WTC11 (cell line): ENCODE data around the gene ZNF266. TPM values are rescaled to one million over a fixed set of nuclear protein-coding genes. Genes with fewer than 3 reads are reported as not detected.
A peak's percentile ranks its signal among the peaks of the same experiment; 100 is the strongest.

Experiments
- ATAC-seq: fragments of 200-7000 bp; cut with Tn5 transposase; 2 replicates; pipeline ENCODE4 v1.10.0; 2021; ENCODE audit warnings: mild to moderate bottlenecking, moderate library complexity
- Bru-seq: library from RNA; stranded (reverse); fragments of 400-500 nt; gene quantifications from one replicate; lab custom pipeline; 2021; lab: Mats Ljungman, UMichigan
- CTCF ChIA-PET: fragments of 300-600 bp; sonication (Branson Sonifier 250); formaldehyde crosslinking; loops from one replicate; lab custom pipeline; 2021; ENCODE audit warnings: antibody characterized with exemption; lab: Charles Lee
- POLR2A ChIA-PET: fragments of 350-600 bp; sonication (Branson Sonifier 250); formaldehyde crosslinking; loops from one replicate; lab custom pipeline; 2021; ENCODE audit warnings: antibody characterized with exemption; lab: Charles Lee
- DNase-seq: peaks from one replicate; pipeline ENCODE4 v3.0.0; 2021; ENCODE audit warnings: low spot score
- H3K27ac Mint-ChIP-seq: 2 replicates; pipeline ENCODE4 v1.8.0; 2021; ENCODE audit warnings: mixed read lengths
- H3K27me3 Mint-ChIP-seq: 2 replicates; pipeline ENCODE4 v1.8.0; 2021; ENCODE audit warnings: low read depth, mild to moderate bottlenecking, moderate library complexity, mixed read lengths
- H3K36me3 Mint-ChIP-seq: 2 replicates; pipeline ENCODE4 v1.8.0; 2021; ENCODE audit warnings: mixed read lengths
- H3K4me1 Mint-ChIP-seq: 2 replicates; pipeline ENCODE4 v1.8.0; 2022; ENCODE audit warnings: mixed read lengths
- H3K4me3 Mint-ChIP-seq: 2 replicates; pipeline ENCODE4 v1.8.0; 2021; ENCODE audit warnings: mild to moderate bottlenecking, moderate library complexity, mixed read lengths
- H3K9me3 Mint-ChIP-seq: 2 replicates; pipeline ENCODE4 v1.8.0; 2021; ENCODE audit warnings: mixed read lengths
- ATF1 ChIP-seq: sonication (generic); formaldehyde crosslinking; IDR thresholded peaks from 2 replicates; pipeline ENCODE4 v1.8.1; 2023; ENCODE audit warnings: mild to moderate bottlenecking, moderate library complexity, missing genetic modification reagents
- CREM ChIP-seq: sonication (generic); formaldehyde crosslinking; IDR thresholded peaks from 2 replicates; pipeline ENCODE4 v1.8.1; 2022; ENCODE audit warnings: mild to moderate bottlenecking, missing genetic modification reagents, moderate library complexity
- CTCF ChIP-seq: fragments of 200-600 bp; IDR thresholded peaks from 2 replicates; pipeline ENCODE4 v1.8.0; 2022; ENCODE audit warnings: antibody characterized with exemption
- E2F5 ChIP-seq: sonication (generic); formaldehyde crosslinking; IDR thresholded peaks from 2 replicates; pipeline ENCODE4 v1.8.1; 2022; ENCODE audit warnings: mild to moderate bottlenecking, moderate library complexity, missing genetic modification reagents
- GRHL2 ChIP-seq: fragments of 250-450 bp; sonication (Bioruptor Pico); IDR thresholded peaks from 2 replicates; pipeline ENCODE4 v1.8.0; 2022; ENCODE audit warnings: mild to moderate bottlenecking, moderate library complexity; ENCODE audit not compliant: insufficient replicate concordance, severe bottlenecking
- HMGXB4 ChIP-seq: sonication (generic); formaldehyde crosslinking; IDR thresholded peaks from 2 replicates; pipeline ENCODE4 v1.8.1; 2023; ENCODE audit warnings: mild to moderate bottlenecking, moderate library complexity, missing genetic modification reagents
- JUN ChIP-seq: sonication (generic); formaldehyde crosslinking; IDR thresholded peaks from 2 replicates; pipeline ENCODE4 v1.8.0; 2023; ENCODE audit warnings: mild to moderate bottlenecking, missing genetic modification reagents
- NR3C1 ChIP-seq: sonication (generic); formaldehyde crosslinking; conservative IDR thresholded peaks from 2 replicates; pipeline ENCODE4 v1.8.1; 2023; ENCODE audit warnings: low read depth, mild to moderate bottlenecking, missing genetic modification reagents
- PRRX2 ChIP-seq: fragments of 250-450 bp; sonication (Bioruptor Pico); IDR thresholded peaks from 2 replicates; pipeline ENCODE4 v1.8.0; 2021; ENCODE audit warnings: mild to moderate bottlenecking
- SMAD4 ChIP-seq: sonication (generic); formaldehyde crosslinking; IDR thresholded peaks from 2 replicates; pipeline ENCODE4 v1.8.0; 2022; ENCODE audit warnings: mild to moderate bottlenecking, missing genetic modification reagents
- ZNF263 ChIP-seq: sonication (generic); formaldehyde crosslinking; IDR thresholded peaks from 2 replicates; pipeline ENCODE4 v1.8.1; 2022; ENCODE audit warnings: low read depth, mild to moderate bottlenecking, moderate library complexity, missing genetic modification reagents
- ZNF281 ChIP-seq: sonication (generic); formaldehyde crosslinking; IDR thresholded peaks from 2 replicates; pipeline ENCODE4 v1.8.0; 2023; ENCODE audit warnings: mild to moderate bottlenecking, missing genetic modification reagents
- long read RNA-seq, 3 experiments: library from RNA in 1 of 3; library from capped mRNA in 1 of 3; library from polyadenylated mRNA in 1 of 3; unstranded in 2 of 3; stranded (forward) in 1 of 3; transcript quantifications; one replicate each; pipeline ENCODE4 v2.0.0, GENCODE V29; 2021
- total RNA-seq: library from RNA; stranded (reverse); gene quantifications from 3 replicates; pipeline ENCODE4 v1.2.3, GENCODE V29; 2021
- TF ChIP-seq, protein P1 (sequence below): sonication (generic); formaldehyde crosslinking; IDR thresholded peaks from 2 replicates; pipeline ENCODE4 v1.8.1; 2023; ENCODE audit warnings: mild to moderate bottlenecking, missing genetic modification reagents
- TF ChIP-seq, protein P2 (sequence below): sonication (generic); formaldehyde crosslinking; IDR thresholded peaks from 2 replicates; pipeline ENCODE4 v1.8.0; 2022; ENCODE audit warnings: mild to moderate bottlenecking, missing genetic modification reagents
- TF ChIP-seq, protein P3 (sequence below): sonication (generic); formaldehyde crosslinking; IDR thresholded peaks from 2 replicates; pipeline ENCODE4 v1.8.0; 2023; ENCODE audit warnings: missing genetic modification reagents
- TF ChIP-seq, protein P4 (sequence below): fragments of 250-450 bp; sonication (Bioruptor Pico); IDR thresholded peaks from 2 replicates; pipeline ENCODE4 v1.9.0; 2021; ENCODE audit warnings: mild to moderate bottlenecking, borderline replicate concordance
- TF ChIP-seq, protein P5 (sequence below): sonication (generic); formaldehyde crosslinking; IDR thresholded peaks from 2 replicates; pipeline ENCODE4 v1.8.0; 2022; ENCODE audit warnings: mild to moderate bottlenecking, missing genetic modification reagents

ZNF266 gene
- total RNA-seq (14.0 to 19.4 TPM (median 14.5 TPM) in 3 replicates), Bru-seq, nascent RNA (percentile 79 among the genes with signal in this experiment)
- long read RNA-seq, experiment 1, full-length matches to known transcripts, result 5 of 53 reads
- long read RNA-seq, experiment 1, partial matches to known transcripts, result 1 of 53 reads
- long read RNA-seq, experiment 1, other reads (novel, unspliced or antisense), result 47 of 53 reads
- long read RNA-seq, experiment 2, partial matches to known transcripts, result 2 of 15 reads
- long read RNA-seq, experiment 2, other reads (novel, unspliced or antisense), result 13 of 15 reads
- long read RNA-seq, experiment 3, partial matches to known transcripts, result 0 of 1 reads
- long read RNA-seq, experiment 3, other reads (novel, unspliced or antisense), result 1 of 1 reads

GRCh38 chr19:9435279-9436268 lies at the start of gene ZNF266:
TSS of gene ZNF266 (minus strand) at chr19:9435573. CDS start at chr19:9420089, 15,484 bp downstream.
- no peaks in the 10 kb centered on the region; the same call in 1 of the 2 replicates for H3K27me3 Mint-ChIP-seq
- H3K4me1 Mint-ChIP-seq, result peaks cover 17% of the 10 kb centered on the region
- H3K36me3 Mint-ChIP-seq, result peaks cover 13% of the 10 kb centered on the region
- peak within 1 kb of the TSS; percentile 93 for H3K27ac Mint-ChIP-seq
- peak within 1 kb of the TSS; percentile 94 for H3K4me3 Mint-ChIP-seq
- DNase-seq, result peak; percentile 94
- peaks cover 9% of the 10 kb centered on the region for H3K9me3 Mint-ChIP-seq
- peak; percentile 82 for ATAC-seq
- CTCF ChIA-PET, result interaction anchor here (0.6 to 1.8 kb wide), 9 partner anchors 11 to 1867 kb away, joined by 3 to 7 read pairs (median 3); partner anchors contain the start of genes ZNF559 and ZNF699
- POLR2A ChIA-PET, result interaction anchor here (0.6 to 1.0 kb wide), 3 partner anchors 123 to 1909 kb away, joined by 4 to 8 read pairs (median 4); no protein-coding TSS in a partner anchor
- no peak for TF ChIP-seq ZNF263 (CRISPR knock-in tag)
- TF ChIP-seq CREM (CRISPR knock-in tag), result peak; percentile 96
- no peak for TF ChIP-seq JUN (CRISPR knock-in tag)
- no peak for TF ChIP-seq ATF1 (CRISPR knock-in tag)
- TF ChIP-seq, protein P1, sequence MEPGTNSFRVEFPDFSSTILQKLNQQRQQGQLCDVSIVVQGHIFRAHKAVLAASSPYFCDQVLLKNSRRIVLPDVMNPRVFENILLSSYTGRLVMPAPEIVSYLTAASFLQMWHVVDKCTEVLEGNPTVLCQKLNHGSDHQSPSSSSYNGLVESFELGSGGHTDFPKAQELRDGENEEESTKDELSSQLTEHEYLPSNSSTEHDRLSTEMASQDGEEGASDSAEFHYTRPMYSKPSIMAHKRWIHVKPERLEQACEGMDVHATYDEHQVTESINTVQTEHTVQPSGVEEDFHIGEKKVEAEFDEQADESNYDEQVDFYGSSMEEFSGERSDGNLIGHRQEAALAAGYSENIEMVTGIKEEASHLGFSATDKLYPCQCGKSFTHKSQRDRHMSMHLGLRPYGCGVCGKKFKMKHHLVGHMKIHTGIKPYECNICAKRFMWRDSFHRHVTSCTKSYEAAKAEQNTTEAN (CRISPR knock-in tag), result no peak
- no peak for TF ChIP-seq PRRX2
- no peak for TF ChIP-seq SMAD4 (CRISPR knock-in tag)
- 0 out of 2 replicates have a peak, but pooled peaks have one; percentile 31 for TF ChIP-seq E2F5 (CRISPR knock-in tag)
- TF ChIP-seq HMGXB4 (CRISPR knock-in tag), result 0 out of 2 replicates have a peak, but pooled peaks have one; percentile 54
- no peak for TF ChIP-seq NR3C1 (CRISPR knock-in tag)
- TF ChIP-seq, protein P2, sequence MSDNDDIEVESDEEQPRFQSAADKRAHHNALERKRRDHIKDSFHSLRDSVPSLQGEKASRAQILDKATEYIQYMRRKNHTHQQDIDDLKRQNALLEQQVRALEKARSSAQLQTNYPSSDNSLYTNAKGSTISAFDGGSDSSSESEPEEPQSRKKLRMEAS (CRISPR knock-in tag), result no peak; the same call in 1 of the 2 replicates
- TF ChIP-seq, protein P3, sequence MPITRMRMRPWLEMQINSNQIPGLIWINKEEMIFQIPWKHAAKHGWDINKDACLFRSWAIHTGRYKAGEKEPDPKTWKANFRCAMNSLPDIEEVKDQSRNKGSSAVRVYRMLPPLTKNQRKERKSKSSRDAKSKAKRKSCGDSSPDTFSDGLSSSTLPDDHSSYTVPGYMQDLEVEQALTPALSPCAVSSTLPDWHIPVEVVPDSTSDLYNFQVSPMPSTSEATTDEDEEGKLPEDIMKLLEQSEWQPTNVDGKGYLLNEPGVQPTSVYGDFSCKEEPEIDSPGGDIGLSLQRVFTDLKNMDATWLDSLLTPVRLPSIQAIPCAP (CRISPR knock-in tag), result no peak
- TF ChIP-seq GRHL2, result no peak
- TF ChIP-seq, protein P4, sequence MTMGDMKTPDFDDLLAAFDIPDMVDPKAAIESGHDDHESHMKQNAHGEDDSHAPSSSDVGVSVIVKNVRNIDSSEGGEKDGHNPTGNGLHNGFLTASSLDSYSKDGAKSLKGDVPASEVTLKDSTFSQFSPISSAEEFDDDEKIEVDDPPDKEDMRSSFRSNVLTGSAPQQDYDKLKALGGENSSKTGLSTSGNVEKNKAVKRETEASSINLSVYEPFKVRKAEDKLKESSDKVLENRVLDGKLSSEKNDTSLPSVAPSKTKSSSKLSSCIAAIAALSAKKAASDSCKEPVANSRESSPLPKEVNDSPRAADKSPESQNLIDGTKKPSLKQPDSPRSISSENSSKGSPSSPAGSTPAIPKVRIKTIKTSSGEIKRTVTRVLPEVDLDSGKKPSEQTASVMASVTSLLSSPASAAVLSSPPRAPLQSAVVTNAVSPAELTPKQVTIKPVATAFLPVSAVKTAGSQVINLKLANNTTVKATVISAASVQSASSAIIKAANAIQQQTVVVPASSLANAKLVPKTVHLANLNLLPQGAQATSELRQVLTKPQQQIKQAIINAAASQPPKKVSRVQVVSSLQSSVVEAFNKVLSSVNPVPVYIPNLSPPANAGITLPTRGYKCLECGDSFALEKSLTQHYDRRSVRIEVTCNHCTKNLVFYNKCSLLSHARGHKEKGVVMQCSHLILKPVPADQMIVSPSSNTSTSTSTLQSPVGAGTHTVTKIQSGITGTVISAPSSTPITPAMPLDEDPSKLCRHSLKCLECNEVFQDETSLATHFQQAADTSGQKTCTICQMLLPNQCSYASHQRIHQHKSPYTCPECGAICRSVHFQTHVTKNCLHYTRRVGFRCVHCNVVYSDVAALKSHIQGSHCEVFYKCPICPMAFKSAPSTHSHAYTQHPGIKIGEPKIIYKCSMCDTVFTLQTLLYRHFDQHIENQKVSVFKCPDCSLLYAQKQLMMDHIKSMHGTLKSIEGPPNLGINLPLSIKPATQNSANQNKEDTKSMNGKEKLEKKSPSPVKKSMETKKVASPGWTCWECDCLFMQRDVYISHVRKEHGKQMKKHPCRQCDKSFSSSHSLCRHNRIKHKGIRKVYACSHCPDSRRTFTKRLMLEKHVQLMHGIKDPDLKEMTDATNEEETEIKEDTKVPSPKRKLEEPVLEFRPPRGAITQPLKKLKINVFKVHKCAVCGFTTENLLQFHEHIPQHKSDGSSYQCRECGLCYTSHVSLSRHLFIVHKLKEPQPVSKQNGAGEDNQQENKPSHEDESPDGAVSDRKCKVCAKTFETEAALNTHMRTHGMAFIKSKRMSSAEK, result no peak
- TF ChIP-seq ZNF281, result no peak
- TF ChIP-seq, protein P5, sequence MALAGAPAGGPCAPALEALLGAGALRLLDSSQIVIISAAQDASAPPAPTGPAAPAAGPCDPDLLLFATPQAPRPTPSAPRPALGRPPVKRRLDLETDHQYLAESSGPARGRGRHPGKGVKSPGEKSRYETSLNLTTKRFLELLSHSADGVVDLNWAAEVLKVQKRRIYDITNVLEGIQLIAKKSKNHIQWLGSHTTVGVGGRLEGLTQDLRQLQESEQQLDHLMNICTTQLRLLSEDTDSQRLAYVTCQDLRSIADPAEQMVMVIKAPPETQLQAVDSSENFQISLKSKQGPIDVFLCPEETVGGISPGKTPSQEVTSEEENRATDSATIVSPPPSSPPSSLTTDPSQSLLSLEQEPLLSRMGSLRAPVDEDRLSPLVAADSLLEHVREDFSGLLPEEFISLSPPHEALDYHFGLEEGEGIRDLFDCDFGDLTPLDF (CRISPR knock-in tag), result no peak
- TF ChIP-seq CTCF, result no peak
